GM23248 (cell line): Measurements from ENCODE around the gene CSNK1G1. TPM values are rescaled to one million over a fixed set of nuclear protein-coding genes. Genes with fewer than 3 reads are reported as not detected.

Experiments
- DNase-seq: peaks from one replicate; pipeline ENCODE4 v3.0.0-alpha.2; 2015
- H2AFZ ChIP-seq: fragments of 200-600 bp; sonication (generic); 2 replicates; pipeline ENCODE4 v1.6.1; 2016; ENCODE audit warnings: antibody characterized with exemption
- H3F3A ChIP-seq: fragments of 200-600 bp; sonication (generic); 2 replicates; pipeline ENCODE4 v1.6.1; 2016; ENCODE audit warnings: mild to moderate bottlenecking, antibody characterized with exemption, mixed run types; ENCODE audit not compliant: insufficient read depth
- H3K27ac ChIP-seq: fragments of 200-600 bp; sonication (generic); 2 replicates; pipeline ENCODE4 v1.5.1; 2016; ENCODE audit warnings: mild to moderate bottlenecking
- H3K27me3 ChIP-seq: fragments of 200-600 bp; sonication (generic); replicated peaks from 2 replicates; pipeline ENCODE4 v1.6.1; 2016; ENCODE audit warnings: mild to moderate bottlenecking; ENCODE audit not compliant: insufficient read depth
- H3K36me3 ChIP-seq: fragments of 200-600 bp; sonication (generic); 2 replicates; pipeline ENCODE4 v1.6.1; 2016; ENCODE audit warnings: low read depth, mild to moderate bottlenecking
- H3K4me1 ChIP-seq: fragments of 200-600 bp; sonication (generic); 2 replicates; pipeline ENCODE4 v1.6.1; 2016; ENCODE audit warnings: mild to moderate bottlenecking; ENCODE audit not compliant: insufficient read depth
- H3K4me2 ChIP-seq: fragments of 200-600 bp; sonication (generic); one replicate; pipeline ENCODE4 v1.6.1; 2016; ENCODE audit warnings: mild to moderate bottlenecking; ENCODE audit not compliant: unreplicated experiment
- H3K4me3 ChIP-seq: fragments of 200-600 bp; sonication (generic); 2 replicates; pipeline ENCODE4 v1.5.1; 2016; ENCODE audit warnings: mild to moderate bottlenecking
- H3K79me2 ChIP-seq: fragments of 200-600 bp; sonication (generic); 2 replicates; pipeline ENCODE4 v1.6.1; 2016; ENCODE audit warnings: mild to moderate bottlenecking; ENCODE audit not compliant: insufficient read depth
- H3K9ac ChIP-seq: fragments of 200-600 bp; sonication (generic); 2 replicates; pipeline ENCODE4 v1.6.1; 2016; ENCODE audit warnings: mild to moderate bottlenecking
- H3K9me2 ChIP-seq: fragments of 200-600 bp; sonication (generic); 2 replicates; pipeline ENCODE4 v1.6.1; 2016; ENCODE audit warnings: mixed run types, mild to moderate bottlenecking, moderate library complexity; ENCODE audit not compliant: insufficient read depth
- H3K9me3 ChIP-seq: fragments of 200-600 bp; sonication (generic); one replicate; pipeline ENCODE4 v1.6.1; 2017; ENCODE audit warnings: low read depth
- H4K20me1 ChIP-seq: fragments of 200-600 bp; sonication (generic); 2 replicates; pipeline ENCODE4 v1.6.0; 2016; ENCODE audit not compliant: insufficient read depth
- EZH2 ChIP-seq: fragments of 200-600 bp; sonication (generic); IDR thresholded peaks from 2 replicates; pipeline ENCODE4 v1.6.1; 2018; ENCODE audit warnings: antibody characterized with exemption, mild to moderate bottlenecking; ENCODE audit not compliant: insufficient read depth, poor library complexity, severe bottlenecking
- EZH2phosphoT487 ChIP-seq: fragments of 200-600 bp; sonication (generic); IDR thresholded peaks from 2 replicates; pipeline ENCODE4 v1.6.1; 2018; ENCODE audit warnings: antibody characterized with exemption, moderate library complexity, mild to moderate bottlenecking, low read depth; ENCODE audit not compliant: insufficient read depth
- WGBS, 2 experiments: methylation state at CpG; one replicate each; pipeline ENCODE4 v1.1.6; 2015 to 2017; ENCODE audit warnings: low lambda C conversion rate in 2 of 2, low coverage in 1 of 2; ENCODE audit errors: missing lambda C conversion rate in 2 of 2; 5-methylcytosine and 5-hydroxymethylcytosine counted together
- in situ Hi-C: fragments of 300-500 bp; cut with MboI; formaldehyde crosslinking; loops from 2 replicates; pipeline ENCODE4 v1.15.0; 2020
- polyA plus RNA-seq: library from polyadenylated mRNA; unstranded; fragments of >200 nt; fragmentation: Nextera tagmentation; extraction: Ambion mirVana; gene quantifications from 2 replicates; pipeline ENCODE4 v1.2.1, GENCODE V29; 2016
- total RNA-seq: library from RNA; depleted of rRNA; stranded (reverse); fragments of >200 nt; shearing (Covaris generic); gene quantifications from 2 replicates; pipeline ENCODE4 v1.2.3, GENCODE V29; 2014

CSNK1G1 gene
- total and polyA plus RNA-seq, 2 experiments from 2014 or later, result 14.8 to 17.1 TPM

- H3K4me2 ChIP-seq, result no peak overlapping the region
- no peak overlapping the region for H3K9ac ChIP-seq
- H3K9me2 ChIP-seq, result no peaks in the 10 kb centered on the region; the same call in 1 of the 2 replicates
- H3K9me3 ChIP-seq, result no peaks in the 10 kb centered on the region
- no peaks in the 10 kb centered on the region for H3K27me3 ChIP-seq
- H3F3A ChIP-seq, result 0 out of 2 replicates have a peak, but pooled peaks cover 8% of the 10 kb centered on the region
- peaks cover 14% of the 10 kb centered on the region for H3K4me1 ChIP-seq
- H3K36me3 ChIP-seq, result no peaks in the 10 kb centered on the region
- H3K27ac ChIP-seq, result no peak overlapping the region
- no peak for TF ChIP-seq EZH2phosphoT487
- TF ChIP-seq EZH2, result no peak
- peaks cover 97% of the 10 kb centered on the region for H3K79me2 ChIP-seq
- H2AFZ ChIP-seq, result no peak overlapping the region
- H3K4me3 ChIP-seq, result no peak overlapping the region
- in situ Hi-C loops, result no loop called here
- no peak for DNase-seq
- peaks cover 7% of the 10 kb centered on the region; the same call in 1 of the 2 replicates for H4K20me1 ChIP-seq
Measured at GRCh38 chr15:64282701-64283100, 73.3 kb downstream of the CSNK1G1 start.

DNA sequence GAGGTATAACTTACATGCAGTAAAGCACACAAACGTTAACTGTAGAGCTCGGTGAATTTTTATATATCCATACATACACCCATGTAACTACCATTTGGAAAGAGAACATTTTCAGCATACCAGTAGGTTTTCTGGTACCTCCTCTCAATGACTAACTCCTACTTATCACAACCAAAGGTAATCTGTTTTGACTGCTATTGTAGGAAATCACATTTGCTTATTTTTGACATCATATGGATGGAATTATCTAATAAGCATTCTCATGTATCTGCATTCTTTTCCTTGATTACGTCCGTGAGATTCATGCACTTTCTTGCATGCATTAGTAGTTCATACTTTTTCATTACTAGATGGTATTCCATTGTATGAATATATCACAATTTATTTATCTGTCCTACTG lies 76.8 kb downstream of the CSNK1G1 start:
- no peak for DNase-seq
- H3K79me2 ChIP-seq, result peaks cover 95% of the 10 kb centered on the region
- peaks cover 6% of the 10 kb centered on the region; the same call in 1 of the 2 replicates for H3K4me1 ChIP-seq
- H3K9me3 ChIP-seq, result no peaks in the 10 kb centered on the region
- H3K9ac ChIP-seq, result no peak overlapping the region
- H2AFZ ChIP-seq, result no peak overlapping the region
- H3K27ac ChIP-seq, result no peak overlapping the region
- WGBS, 2 experiments, result 95 to 97% methylated on average over 4 of the region's 4 CpGs
- H3K27me3 ChIP-seq, result no peaks in the 10 kb centered on the region
- no peaks in the 10 kb centered on the region; the same call in 1 of the 2 replicates for H3K9me2 ChIP-seq
- peaks cover 5% of the 10 kb centered on the region; the same call in 1 of the 2 replicates for H4K20me1 ChIP-seq
- 0 out of 2 replicates have a peak, but pooled peaks cover 7% of the 10 kb centered on the region for H3F3A ChIP-seq
- no peak overlapping the region for H3K4me2 ChIP-seq
- H3K36me3 ChIP-seq, result no peaks in the 10 kb centered on the region
- TF ChIP-seq EZH2phosphoT487 (no peak), EZH2 (no peak)
- in situ Hi-C loops, result no loop called here
- H3K4me3 ChIP-seq, result no peak overlapping the region

- H2AFZ ChIP-seq, result no peak overlapping the region
- no peaks in the 10 kb centered on the region for H3K9me3 ChIP-seq
- H4K20me1 ChIP-seq, result no peaks in the 10 kb centered on the region
- TF ChIP-seq EZH2phosphoT487, result no peak
- no peak for TF ChIP-seq EZH2
- H3K9me2 ChIP-seq, result no peaks in the 10 kb centered on the region
- H3K4me1 ChIP-seq, result no peaks in the 10 kb centered on the region
- 100% methylated on average over 1 of the region's 1 CpG for WGBS, 2 experiments
- H3K4me2 ChIP-seq, result no peak overlapping the region
- in situ Hi-C loops, result no loop called here
- no peak overlapping the region for H3K4me3 ChIP-seq
- H3K27me3 ChIP-seq, result no peaks in the 10 kb centered on the region
- no peak overlapping the region for H3K9ac ChIP-seq
- no peak for DNase-seq
- H3K79me2 ChIP-seq, result peaks cover 93% of the 10 kb centered on the region
- H3K27ac ChIP-seq, result no peak overlapping the region
- no peaks in the 10 kb centered on the region for H3F3A ChIP-seq
- H3K36me3 ChIP-seq, result no peaks in the 10 kb centered on the region
Measured at GRCh38 chr15:64275934-64276333, 80.0 kb downstream of the CSNK1G1 start.

DNA sequence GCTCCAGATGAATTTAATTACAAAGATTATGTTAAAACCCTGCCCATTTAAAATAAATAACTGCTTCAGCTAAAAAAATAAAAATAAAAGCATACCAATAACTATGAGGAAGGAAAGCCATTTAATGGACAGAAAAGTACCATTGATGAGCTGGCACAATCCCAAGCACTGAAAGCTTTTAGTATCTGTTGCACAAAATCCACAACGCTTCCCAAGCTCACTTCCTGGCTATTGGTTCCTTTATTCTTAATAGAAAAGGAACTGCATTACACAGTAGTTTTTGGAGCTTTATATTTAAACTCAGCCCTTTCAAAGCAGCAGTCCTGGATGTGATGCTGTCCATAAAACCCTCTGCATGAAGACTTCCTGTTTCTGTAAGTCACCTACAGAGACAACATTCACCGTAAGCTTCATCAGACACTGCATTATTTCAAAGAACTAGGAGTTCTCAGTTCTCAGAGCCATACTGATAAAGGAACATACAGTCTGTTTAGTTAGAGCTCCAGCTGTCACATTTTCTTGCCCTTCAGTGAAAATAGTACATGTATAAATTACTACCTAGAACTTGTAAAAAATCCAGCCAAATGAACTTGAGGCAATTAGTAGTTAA lies 81.5 kb downstream of the CSNK1G1 start:
- TF ChIP-seq EZH2 (no peak), EZH2phosphoT487 (no peak)
- H3F3A ChIP-seq, result no peaks in the 10 kb centered on the region
- H4K20me1 ChIP-seq, result no peaks in the 10 kb centered on the region
- H3K4me2 ChIP-seq, result no peak overlapping the region
- H3K4me1 ChIP-seq, result no peaks in the 10 kb centered on the region
- H3K9me2 ChIP-seq, result no peaks in the 10 kb centered on the region
- H3K4me3 ChIP-seq, result no peak overlapping the region
- peaks cover 88% of the 10 kb centered on the region for H3K79me2 ChIP-seq
- H3K27me3 ChIP-seq, result no peaks in the 10 kb centered on the region
- in situ Hi-C loops, result no loop called here
- DNase-seq, result no peak
- WGBS, 2 experiments, result 55 to 64% methylated on average over 2 of the region's 2 CpGs
- no peak overlapping the region for H3K27ac ChIP-seq
- H3K9me3 ChIP-seq, result no peaks in the 10 kb centered on the region
- no peaks in the 10 kb centered on the region for H3K36me3 ChIP-seq
- H2AFZ ChIP-seq, result no peak overlapping the region
- no peak overlapping the region for H3K9ac ChIP-seq
